K562 (cell line): Measurements from ENCODE around the gene IPO11. TPM values are rescaled to one million over a fixed set of nuclear protein-coding genes. Genes with fewer than 3 reads are reported as not detected.

Source experiments
- CREB1 ChIP-seq, 2 experiments: sonication (generic) in 1 of 2; formaldehyde crosslinking in 1 of 2; IDR thresholded peaks; 2 replicates each; pipeline versions ENCODE4 v1.6.1 to v1.8.0; 2012 to 2022; ENCODE audit warnings: inconsistent platforms in 1 of 2, mild to moderate bottlenecking in 1 of 2, missing genetic modification reagents in 1 of 2, moderate library complexity in 1 of 2
- FOXM1 ChIP-seq, 2 experiments: fragments of 450-650 bp in 1 of 2; sonication (generic) in 1 of 2; formaldehyde crosslinking in 1 of 2; IDR thresholded peaks; 2 replicates each; pipeline versions ENCODE4 v1.6.1 to v1.9.0; 2017 to 2022; ENCODE audit warnings: low read depth in 2 of 2, mild to moderate bottlenecking in 2 of 2, missing genetic modification reagents in 1 of 2, moderate library complexity in 1 of 2
- PBX2 ChIP-seq, 2 experiments: IDR thresholded peaks in 1 of 2; conservative IDR thresholded peaks in 1 of 2; 2 replicates each; pipeline ENCODE4 v1.6.1; 2016; ENCODE audit warnings: low read depth in 2 of 2, mild to moderate bottlenecking in 1 of 2, missing compliant biosample characterization in 1 of 2, missing genetic modification characterization in 1 of 2, moderate library complexity in 1 of 2
- PHF20 ChIP-seq: fragments of 450-650 bp; IDR thresholded peaks from 2 replicates; pipeline ENCODE4 v1.6.1; 2018; ENCODE audit not compliant: partially characterized antibody
- POLR2AphosphoS2 ChIP-seq: IDR thresholded peaks from 2 replicates; pipeline ENCODE4 v1.6.1; 2012; ENCODE audit warnings: low read length, improper control_type of control experiment
- TCF7L2 ChIP-seq: fragments of 150-350 bp; IDR thresholded peaks from 2 replicates; pipeline ENCODE4 v1.6.1; 2016; ENCODE audit warnings: low read depth, mild to moderate bottlenecking, low read length, moderate library complexity
- ZBTB26 ChIP-seq: fragments of 450-650 bp; formaldehyde crosslinking; IDR thresholded peaks from 2 replicates; pipeline ENCODE4 v1.4.0; 2022; ENCODE audit warnings: missing genetic modification characterization
- ZNF12 ChIP-seq: sonication (generic); formaldehyde crosslinking; IDR thresholded peaks from 2 replicates; pipeline ENCODE4 v1.4.0; 2020; ENCODE audit warnings: mild to moderate bottlenecking, missing genetic modification reagents
- ZNF318 ChIP-seq, 2 experiments: fragments of 450-650 bp; IDR thresholded peaks; 2 replicates each; pipeline ENCODE4 v1.6.1; 2016; ENCODE audit warnings: mild to moderate bottlenecking in 2 of 2, borderline replicate concordance in 1 of 2, low read depth in 1 of 2, moderate library complexity in 1 of 2
- ZNF696 ChIP-seq: fragments of 250-450 bp; sonication (Bioruptor Pico); conservative IDR thresholded peaks from 2 replicates; pipeline ENCODE4 v1.4.0; 2020; ENCODE audit warnings: mild to moderate bottlenecking, moderate library complexity
- polyA plus RNA-seq, 8 experiments: library from polyadenylated mRNA; depleted of rRNA in 4 of 8; stranded (reverse) in 5 of 8; unstranded in 3 of 8; fragments of >200 nt; fragmentation: Nextera tagmentation in 2 of 8; fragmentation: Illumina TruSeq in 1 of 8; extraction: Ambion mirVana in 2 of 8; extraction: Trizol in 1 of 8; gene quantifications; 2 replicates each; pipeline versions ENCODE4 v1.2.1 to v1.2.3, GENCODE V29; 2011 to 2014; ENCODE audit warnings: inconsistent platforms in 1 of 8, missing spikeins in 1 of 8
- total RNA-seq, 7 experiments: library from RNA; depleted of rRNA in 6 of 7; stranded (reverse); fragments of >200 nt in 6 of 7; fragmentation: Illumina TruSeq in 2 of 7; extraction: Trizol in 2 of 7; gene quantifications; 2 replicates each; pipeline versions ENCODE4 v1.2.1 to v1.2.3, GENCODE V29; 2011 to 2021; ENCODE audit warnings: low replicate concordance in 1 of 7
- TF ChIP-seq, protein P1 (sequence below): fragments of 450-650 bp; conservative IDR thresholded peaks from 2 replicates; pipeline ENCODE4 v1.6.1; 2016; ENCODE audit warnings: missing genetic modification characterization, low read depth, mild to moderate bottlenecking, missing compliant biosample characterization, moderate library complexity

Gene IPO11
- total and polyA plus RNA-seq, 9 of the 15 experiments (the other 6 are each of a cell fraction or from before 2014, with no cell fraction given), result 38.7 to 96.0 (median 70.9) TPM

- no peak for TF ChIP-seq PBX2 (CRISPR knock-in tag; IDR thresholded peaks at IDR 0.05; ENCODE audit: low read depth)
- TF ChIP-seq PBX2 (tag; conservative IDR thresholded peaks at IDR 0.05; ENCODE audit: low read depth), result no peak
- TF ChIP-seq, protein P1, sequence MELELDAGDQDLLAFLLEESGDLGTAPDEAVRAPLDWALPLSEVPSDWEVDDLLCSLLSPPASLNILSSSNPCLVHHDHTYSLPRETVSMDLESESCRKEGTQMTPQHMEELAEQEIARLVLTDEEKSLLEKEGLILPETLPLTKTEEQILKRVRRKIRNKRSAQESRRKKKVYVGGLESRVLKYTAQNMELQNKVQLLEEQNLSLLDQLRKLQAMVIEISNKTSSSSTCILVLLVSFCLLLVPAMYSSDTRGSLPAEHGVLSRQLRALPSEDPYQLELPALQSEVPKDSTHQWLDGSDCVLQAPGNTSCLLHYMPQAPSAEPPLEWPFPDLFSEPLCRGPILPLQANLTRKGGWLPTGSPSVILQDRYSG (tag), result no peak
- no peak for TF ChIP-seq ZBTB26 (CRISPR knock-in tag)
- TF ChIP-seq FOXM1 (IDR thresholded peaks at IDR 0.05; ENCODE audit: low read depth), result no peak
- no peak for TF ChIP-seq FOXM1 (CRISPR knock-in tag; IDR thresholded peaks at IDR 0.05; ENCODE audit: low read depth)
- TF ChIP-seq ZNF696 (CRISPR knock-in tag), result no peak
- peak; percentile 70 for TF ChIP-seq PHF20
- no peak; the same call in 1 of the 2 replicates for TF ChIP-seq ZNF12 (CRISPR knock-in tag)
- TF ChIP-seq CREB1 (IDR thresholded peaks at IDR 0.05), result no peak
- peak; percentile 6; the same call in 1 of the 2 replicates for TF ChIP-seq CREB1 (CRISPR knock-in tag; IDR thresholded peaks at IDR 0.05)
- peak in 1 of 2 experiments; percentile 32; a peak in 1 of 4 replicates for TF ChIP-seq ZNF318 (IDR thresholded peaks at IDR 0.05; ENCODE audit: borderline replicate concordance in 1 of 2, low read depth in 1 of 2)
- no peak for TF ChIP-seq TCF7L2
- TF ChIP-seq POLR2AphosphoS2, result no peak; the same call in 1 of the 2 replicates
Measured at GRCh38 chr5:62403411-62404250, 8.9 kb upstream of the IPO11 start, which contains the start of gene DIMT1 (continued).
